HCT116 (cell line): ENCODE data around the gene ZNF691. TPM values are rescaled to one million over a fixed set of nuclear protein-coding genes. Genes with fewer than 3 reads are reported as not detected.

Experiments
- ATAC-seq: fragments of 200-7000 bp; cut with Tn5 transposase; 2 replicates; pipeline ENCODE4 v1.9.1; 2020; ENCODE audit warnings: mild to moderate bottlenecking, moderate library complexity
- BruUV-seq: library from RNA; stranded (reverse); fragments of 400-500 nt; replicated peaks from 2 replicates; lab custom pipeline; 2021; lab: Mats Ljungman, UMichigan
- CTCF ChIA-PET: fragments of 300-600 bp; sonication (Branson Sonifier 250); formaldehyde crosslinking; loops from one replicate; lab custom pipeline; 2021; ENCODE audit warnings: antibody characterized with exemption; lab: Charles Lee
- POLR2A ChIA-PET: fragments of 300-600, 350-600 bp; sonication (Branson Sonifier 250); formaldehyde crosslinking; loops from one replicate; lab custom pipeline; 2021; ENCODE audit warnings: antibody characterized with exemption; lab: Charles Lee
- RAD21 ChIA-PET, 2 experiments: fragments of 300-600 bp; sonication (Branson Sonifier 250); formaldehyde crosslinking; loops; one replicate each; lab custom pipeline; 2023; ENCODE audit warnings: low total read pairs in 2 of 2; ENCODE audit not compliant: uncharacterized antibody in 2 of 2, unreplicated experiment in 2 of 2, low non-redundant PET in 1 of 2; lab: Charles Lee
- DNase-seq: peaks from one replicate; pipeline ENCODE4 v3.0.0-alpha.2; 2010; ENCODE audit warnings: low read depth, low spot score
- H2AFZ ChIP-seq: fragments of 200-600 bp; shearing (Covaris generic), sonication (generic); 2 replicates; pipeline ENCODE4 v1.6.1; 2017; ENCODE audit warnings: low read depth, mixed run types, mixed read lengths, antibody characterized with exemption, low read length; ENCODE audit not compliant: poor library complexity, severe bottlenecking
- H3K27ac ChIP-seq: 2 replicates; pipeline ENCODE4 v1.5.1; 2012; ENCODE audit warnings: low read depth, low read length
- H3K27me3 ChIP-seq: fragments of 200-600 bp; sonication (generic); 2 replicates; pipeline ENCODE4 v1.6.1; 2016; ENCODE audit warnings: mixed run types, low read length, mixed read lengths; ENCODE audit not compliant: insufficient read depth
- H3K36me3 ChIP-seq, 2 experiments: fragments of 200-500 bp in 1 of 2; fragments of 200-600 bp in 1 of 2; sonication (Bioruptor generic) in 1 of 2; sonication (generic) in 1 of 2; 2 replicates each; pipeline versions ENCODE4 v1.5.1 to v1.6.1; 2014 to 2016; ENCODE audit warnings: low read length in 2 of 2, inconsistent platforms in 1 of 2, mixed read lengths in 1 of 2, mixed run types in 1 of 2; ENCODE audit not compliant: insufficient read depth in 2 of 2, control insufficient read depth in 1 of 2
- H3K4me1 ChIP-seq, 2 experiments: fragments of 200-600 bp in 1 of 2; sonication (generic) in 1 of 2; 2 replicates each; pipeline versions ENCODE4 v1.5.1 to v1.6.1; 2012 to 2017; ENCODE audit warnings: low read length in 2 of 2, inconsistent platforms in 1 of 2, mild to moderate bottlenecking in 1 of 2, mixed read lengths in 1 of 2, mixed run types in 1 of 2, moderate library complexity in 1 of 2; ENCODE audit not compliant: insufficient read depth in 2 of 2, control insufficient read depth in 1 of 2
- H3K4me2 ChIP-seq: fragments of 200-600 bp; sonication (generic); 2 replicates; pipeline ENCODE4 v1.6.1; 2017; ENCODE audit warnings: mixed run types, low read length, mixed read lengths
- H3K4me3 ChIP-seq, 2 experiments: fragments of 200-600 bp in 1 of 2; sonication (generic) in 1 of 2; replicated peaks in 1 of 2; 2 replicates each; pipeline ENCODE4 v1.5.1; 2011 to 2016; ENCODE audit warnings: low read length in 2 of 2, control low read depth in 1 of 2, low read depth in 1 of 2, mild to moderate bottlenecking in 1 of 2, mixed read lengths in 1 of 2, mixed run types in 1 of 2
- H3K79me2 ChIP-seq: fragments of 200-600 bp; sonication (generic); 2 replicates; pipeline ENCODE4 v1.6.1; 2017; ENCODE audit warnings: mild to moderate bottlenecking, mixed run types, low read length, moderate library complexity, mixed read lengths; ENCODE audit not compliant: insufficient read depth
- H3K9ac ChIP-seq: fragments of 200-600 bp; sonication (generic); 2 replicates; pipeline ENCODE4 v1.6.1; 2016; ENCODE audit warnings: low read length, mixed read lengths
- H3K9me2 ChIP-seq: fragments of 200-600 bp; sonication (generic), shearing (Covaris generic); 2 replicates; pipeline ENCODE4 v1.6.1; 2017; ENCODE audit warnings: mixed run types, mild to moderate bottlenecking, moderate library complexity; ENCODE audit not compliant: insufficient read depth
- H3K9me3 ChIP-seq, 2 experiments: fragments of 200-500 bp in 1 of 2; fragments of 200-600 bp in 1 of 2; sonication (Bioruptor generic) in 1 of 2; sonication (generic) in 1 of 2; 2 replicates each; pipeline ENCODE4 v1.6.1; 2014 to 2017; ENCODE audit warnings: low read length in 2 of 2, mixed read lengths in 2 of 2, inconsistent platforms in 1 of 2, low read depth in 1 of 2, mild to moderate bottlenecking in 1 of 2, mixed run types in 1 of 2, moderate library complexity in 1 of 2; ENCODE audit not compliant: control insufficient read depth in 1 of 2, insufficient read depth in 1 of 2
- H4K20me1 ChIP-seq: fragments of 200-600 bp; sonication (generic), shearing (Covaris generic); 2 replicates; pipeline ENCODE4 v1.6.1; 2017; ENCODE audit warnings: mixed run types, mild to moderate bottlenecking, moderate library complexity; ENCODE audit not compliant: insufficient read depth
- CBX3 ChIP-seq: IDR thresholded peaks from 2 replicates; pipeline ENCODE4 v1.6.1; 2012; ENCODE audit warnings: low read depth
- CTCF ChIP-seq, 3 experiments: fragments of 200-600 bp in 1 of 3; sonication (generic) in 1 of 3; IDR thresholded peaks in 2 of 3; conservative IDR thresholded peaks in 1 of 3; 2 replicates each; pipeline ENCODE4 v1.5.1; 2012 to 2017; ENCODE audit warnings: low read depth in 2 of 3, low read length in 2 of 3, antibody characterized with exemption in 1 of 3, borderline replicate concordance in 1 of 3, control low read depth in 1 of 3, mild to moderate bottlenecking in 1 of 3, mixed read lengths in 1 of 3, mixed run types in 1 of 3, moderate library complexity in 1 of 3; ENCODE audit not compliant: insufficient read depth in 1 of 3
- FOSL1 ChIP-seq: IDR thresholded peaks from 2 replicates; pipeline ENCODE4 v1.6.1; 2012; ENCODE audit warnings: low read depth
- RAD21 ChIP-seq: IDR thresholded peaks from 2 replicates; pipeline ENCODE4 v1.6.1; 2012; ENCODE audit warnings: low read depth, mild to moderate bottlenecking
- REST ChIP-seq: IDR thresholded peaks from 2 replicates; pipeline ENCODE4 v1.6.1; 2012; ENCODE audit warnings: low read depth
- SP1 ChIP-seq: IDR thresholded peaks from 2 replicates; pipeline ENCODE4 v1.6.1; 2012; ENCODE audit warnings: low read depth
- SRF ChIP-seq: IDR thresholded peaks from 2 replicates; pipeline ENCODE4 v1.6.1; 2012; ENCODE audit warnings: low read depth
- YY1 ChIP-seq: IDR thresholded peaks from 2 replicates; pipeline ENCODE4 v1.6.1; 2011; ENCODE audit warnings: low read length, low read depth, moderate library complexity, mild to moderate bottlenecking; ENCODE audit not compliant: insufficient replicate concordance; ENCODE audit errors: extremely low read depth
- ZFX ChIP-seq: fragments of 450-650 bp; IDR thresholded peaks from 2 replicates; pipeline ENCODE4 v1.6.1; 2017
- ZNF274 ChIP-seq: fragments of 200-500 bp; sonication (Bioruptor generic); IDR thresholded peaks from 2 replicates; pipeline ENCODE4 v1.6.1; 2014; ENCODE audit warnings: mild to moderate bottlenecking, low read depth, low read length, inconsistent platforms
- intact Hi-C: fragments of 100-400 bp; cut with micrococcal nuclease; formaldehyde crosslinking; loops from 2 replicates; pipeline ENCODE4 v1.10.0; 2022
- total RNA-seq: library from RNA; stranded (reverse); gene quantifications from one replicate; pipeline ENCODE4 v1.2.1, GENCODE V29; 2021; ENCODE audit not compliant: unreplicated experiment
- TF ChIP-seq, protein P1 (sequence below): IDR thresholded peaks from 2 replicates; pipeline ENCODE4 v1.6.1; 2011; ENCODE audit warnings: mild to moderate bottlenecking, low read length, moderate library complexity; ENCODE audit not compliant: insufficient replicate concordance; ENCODE audit errors: extremely low read depth

ZNF691 gene
- total RNA-seq, 1 experiment from 2014 or later: 11.1 TPM

DNA sequence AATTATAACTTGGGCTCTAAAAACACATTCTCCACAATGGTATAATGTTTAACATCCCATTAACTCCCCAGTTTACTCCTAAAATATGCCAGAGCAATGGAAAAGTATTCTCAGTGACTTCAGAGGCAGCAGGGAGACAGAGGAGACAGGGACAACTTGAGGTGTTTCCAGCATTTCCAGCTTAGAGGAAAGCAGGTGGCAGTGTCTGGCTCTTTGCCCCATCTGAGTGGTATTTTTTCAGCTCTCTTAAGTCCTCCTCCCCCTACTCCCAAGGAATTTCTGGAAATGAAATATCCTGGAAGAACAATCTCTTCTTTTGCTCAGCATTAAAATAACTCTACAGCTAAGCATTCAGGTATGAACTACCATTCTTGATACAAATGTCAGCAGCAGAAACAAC, 40.2 kb upstream of the ZNF691 start:
- POLR2A ChIA-PET: interaction anchor here (2.5 kb wide), 1 partner anchor 11 kb away, joined by 14 read pairs; the partner anchor contains the start of genes ERMAP and SVBP
- RAD21 ChIA-PET: no interaction called here

DNA sequence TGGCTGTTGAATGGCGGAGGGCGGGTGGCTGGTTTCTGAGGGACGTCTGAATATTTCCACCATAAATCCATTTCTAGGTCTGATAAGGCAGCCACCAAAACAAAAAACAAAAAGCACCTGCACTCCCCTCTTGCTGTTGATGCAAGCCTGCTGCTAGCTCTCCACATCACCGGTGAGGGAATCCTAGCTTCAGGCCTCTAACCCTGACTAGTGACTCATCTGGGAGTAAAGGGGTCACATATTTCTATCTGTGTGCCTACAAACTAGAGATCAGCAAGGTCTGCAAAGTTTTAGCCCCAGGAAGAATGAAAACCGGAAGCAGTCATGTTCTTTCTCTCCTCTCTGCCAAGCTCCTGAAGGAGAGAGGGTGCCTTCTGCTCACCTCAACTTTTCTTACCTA, 39.8 kb upstream of the ZNF691 start:
- no peak overlapping the region for H3K4me2 ChIP-seq
- ATAC-seq (no peak), DNase-seq (no peak)
- H3K79me2 ChIP-seq: no peaks in the 10 kb centered on the region
- BruUV-seq: no TSS peak
- H3K9me2 ChIP-seq: no peaks in the 10 kb centered on the region
- no peaks in the 10 kb centered on the region for H3K36me3 ChIP-seq
- no peaks in the 10 kb centered on the region for H3K9me3 ChIP-seq
- RAD21 ChIA-PET: no interaction called here
- H2AFZ ChIP-seq: no peak overlapping the region
- H4K20me1 ChIP-seq: no peaks in the 10 kb centered on the region
- no peaks in the 10 kb centered on the region for H3K4me1 ChIP-seq
- no peaks in the 10 kb centered on the region for H3K27me3 ChIP-seq
- H3K4me3 ChIP-seq: no peak overlapping the region
- TF ChIP-seq CTCF (IDR thresholded peaks at IDR 0.05 in 2 of 3, conservative IDR thresholded peaks at IDR 0.05 in 1 of 3; ENCODE audit: borderline replicate concordance in 1 of 3, insufficient read depth in 1 of 3, low read depth in 2 of 3, low read length in 2 of 3): no peak
- no peak for TF ChIP-seq SRF
- TF ChIP-seq CBX3: no peak
- no peak for TF ChIP-seq ZNF274
- no peak for TF ChIP-seq REST
- TF ChIP-seq, protein P1, sequence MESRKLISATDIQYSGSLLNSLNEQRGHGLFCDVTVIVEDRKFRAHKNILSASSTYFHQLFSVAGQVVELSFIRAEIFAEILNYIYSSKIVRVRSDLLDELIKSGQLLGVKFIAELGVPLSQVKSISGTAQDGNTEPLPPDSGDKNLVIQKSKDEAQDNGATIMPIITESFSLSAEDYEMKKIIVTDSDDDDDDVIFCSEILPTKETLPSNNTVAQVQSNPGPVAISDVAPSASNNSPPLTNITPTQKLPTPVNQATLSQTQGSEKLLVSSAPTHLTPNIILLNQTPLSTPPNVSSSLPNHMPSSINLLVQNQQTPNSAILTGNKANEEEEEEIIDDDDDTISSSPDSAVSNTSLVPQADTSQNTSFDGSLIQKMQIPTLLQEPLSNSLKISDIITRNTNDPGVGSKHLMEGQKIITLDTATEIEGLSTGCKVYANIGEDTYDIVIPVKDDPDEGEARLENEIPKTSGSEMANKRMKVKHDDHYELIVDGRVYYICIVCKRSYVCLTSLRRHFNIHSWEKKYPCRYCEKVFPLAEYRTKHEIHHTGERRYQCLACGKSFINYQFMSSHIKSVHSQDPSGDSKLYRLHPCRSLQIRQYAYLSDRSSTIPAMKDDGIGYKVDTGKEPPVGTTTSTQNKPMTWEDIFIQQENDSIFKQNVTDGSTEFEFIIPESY: no peak
- TF ChIP-seq ZFX: no peak
- no peak for TF ChIP-seq RAD21
- TF ChIP-seq FOSL1: no peak
- TF ChIP-seq YY1: no peak
- POLR2A ChIA-PET: interaction anchor here (2.5 kb wide), 1 partner anchor 10 kb away, joined by 14 read pairs; the partner anchor contains the start of genes ERMAP and SVBP
- H3K9ac ChIP-seq: no peak overlapping the region
- H3K27ac ChIP-seq: no peak overlapping the region
- CTCF ChIA-PET: no interaction called here
- intact Hi-C loops: no loop called here

More for the DNA sequence above, 40.2 kb upstream of the ZNF691 start:
- Histone ChIP-seq H3K9me3 (no peaks in the 10 kb centered on the region), H3K79me2 (no peaks in the 10 kb centered on the region), H3K4me3 (no peak overlapping the region), H3K4me2 (no peak overlapping the region), H3K9ac (no peak overlapping the region), H3K9me2 (no peaks in the 10 kb centered on the region), H4K20me1 (no peaks in the 10 kb centered on the region), H3K36me3 (no peaks in the 10 kb centered on the region), H2AFZ (no peak overlapping the region), H3K4me1 (no peaks in the 10 kb centered on the region), H3K27me3 (no peaks in the 10 kb centered on the region), H3K27ac (no peak overlapping the region)
- no peak for DNase-seq
- ATAC-seq: no peak
- intact Hi-C loops: no loop called here
- CTCF ChIA-PET: no interaction called here
- TF ChIP-seq SP1: no peak
- no TSS peak for BruUV-seq
